Endothelial cell of umbilical vein (primary cell): ENCODE results near the gene LMLN.

Experiments
- CTCF ChIP-seq, 2 donors: IDR thresholded peaks; 1 replicate in 1 of 2; 2 replicates in 1 of 2; pipeline ENCODE4 v1.5.1; 2011; ENCODE audit warnings: low read length in 2 of 2, mild to moderate bottlenecking in 2 of 2, moderate library complexity in 2 of 2, control low read depth in 1 of 2, inconsistent platforms in 1 of 2, low read depth in 1 of 2; ENCODE audit not compliant: insufficient read depth in 1 of 2; ENCODE audit errors: extremely low read depth in 1 of 2
- EZH2 ChIP-seq: IDR thresholded peaks from 2 replicates; pipeline ENCODE4 v1.6.1; 2012; ENCODE audit warnings: borderline replicate concordance, low read depth, mild to moderate bottlenecking, moderate library complexity, low read length, inconsistent platforms; ENCODE audit not compliant: severe bottlenecking

GRCh38 chr3:198048445-198048844, 88.4 kb downstream of the LMLN start:
- TF ChIP-seq CTCF (IDR thresholded peaks at IDR 0.05; ENCODE audit: extremely low read depth in 1 of 2, insufficient read depth in 1 of 2, low read depth in 1 of 2, low read length in 2 of 2) = no peak
- no peak for TF ChIP-seq EZH2
